Brain microvascular endothelial cell (primary cell): ENCODE results near the gene PCBP3.

Source experiments
- DNase-seq: peaks from one replicate; pipeline ENCODE4 v3.0.0-alpha.2; 2020
- H3K27ac ChIP-seq: fragments of 250-450 bp; sonication (Bioruptor Pico); 2 replicates; pipeline ENCODE4 v1.5.1; 2020; ENCODE audit warnings: mild to moderate bottlenecking, moderate library complexity
- H3K27me3 ChIP-seq: fragments of 250-450 bp; sonication (Bioruptor Pico); replicated peaks from 2 replicates; pipeline ENCODE4 v1.5.1; 2020; ENCODE audit warnings: mild to moderate bottlenecking
- H3K36me3 ChIP-seq: fragments of 250-450 bp; sonication (Bioruptor Pico); replicated peaks from 2 replicates; pipeline ENCODE4 v1.5.1; 2020; ENCODE audit warnings: mild to moderate bottlenecking
- H3K4me3 ChIP-seq: 2 replicates; pipeline ENCODE4 v1.5.1; 2011; ENCODE audit warnings: low read depth, mild to moderate bottlenecking, control low read depth, low read length, moderate library complexity
- in situ Hi-C: cut with HindIII; loops from 2 replicates; pipeline ENCODE4 v1.10.0; 2017; ENCODE audit warnings: low sequenced_read_pairs, low pct_ligation_motif_present
- TF ChIP-seq, protein P1 (sequence below): IDR thresholded peaks from 2 replicates; pipeline ENCODE4 v1.5.1; 2011; ENCODE audit warnings: low read depth, mild to moderate bottlenecking, moderate library complexity, low read length, control low read depth, inconsistent platforms; ENCODE audit errors: missing control alignments

Gene PCBP3

DNA sequence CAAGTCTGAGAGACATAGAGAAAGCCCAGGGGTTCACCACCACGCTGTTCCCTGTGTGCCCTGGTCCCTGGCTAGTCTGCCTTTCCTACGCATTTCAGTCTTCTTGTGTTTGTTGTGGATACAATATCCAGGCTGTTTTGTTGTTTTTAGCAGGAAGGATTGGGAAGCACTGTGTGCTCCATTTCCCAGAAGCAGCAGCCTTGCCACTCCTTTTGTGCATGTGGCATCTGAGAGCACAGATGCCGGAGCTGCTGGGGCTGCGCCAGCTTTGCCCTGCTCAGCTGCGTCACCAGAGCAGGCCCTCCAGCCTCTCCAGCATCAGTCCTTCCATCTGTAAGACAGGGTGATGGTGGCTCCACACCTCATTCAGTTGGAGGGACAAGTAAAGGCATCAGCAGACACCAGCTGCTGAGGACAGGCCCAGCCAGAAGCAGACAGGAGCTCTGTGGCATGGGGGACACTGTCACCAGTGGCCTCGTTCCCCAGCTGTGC is 243.6 kb downstream of the PCBP3 start:
- DNase-seq, result peak; percentile 46
- Histone ChIP-seq H3K36me3 (no peaks in the 10 kb centered on the region), H3K27ac (no peak overlapping the region), H3K4me3 (no peak overlapping the region), H3K27me3 (no peaks in the 10 kb centered on the region)
- TF ChIP-seq, protein P1, sequence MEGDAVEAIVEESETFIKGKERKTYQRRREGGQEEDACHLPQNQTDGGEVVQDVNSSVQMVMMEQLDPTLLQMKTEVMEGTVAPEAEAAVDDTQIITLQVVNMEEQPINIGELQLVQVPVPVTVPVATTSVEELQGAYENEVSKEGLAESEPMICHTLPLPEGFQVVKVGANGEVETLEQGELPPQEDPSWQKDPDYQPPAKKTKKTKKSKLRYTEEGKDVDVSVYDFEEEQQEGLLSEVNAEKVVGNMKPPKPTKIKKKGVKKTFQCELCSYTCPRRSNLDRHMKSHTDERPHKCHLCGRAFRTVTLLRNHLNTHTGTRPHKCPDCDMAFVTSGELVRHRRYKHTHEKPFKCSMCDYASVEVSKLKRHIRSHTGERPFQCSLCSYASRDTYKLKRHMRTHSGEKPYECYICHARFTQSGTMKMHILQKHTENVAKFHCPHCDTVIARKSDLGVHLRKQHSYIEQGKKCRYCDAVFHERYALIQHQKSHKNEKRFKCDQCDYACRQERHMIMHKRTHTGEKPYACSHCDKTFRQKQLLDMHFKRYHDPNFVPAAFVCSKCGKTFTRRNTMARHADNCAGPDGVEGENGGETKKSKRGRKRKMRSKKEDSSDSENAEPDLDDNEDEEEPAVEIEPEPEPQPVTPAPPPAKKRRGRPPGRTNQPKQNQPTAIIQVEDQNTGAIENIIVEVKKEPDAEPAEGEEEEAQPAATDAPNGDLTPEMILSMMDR, result no peak
- in situ Hi-C loops, result no loop called here

DNA sequence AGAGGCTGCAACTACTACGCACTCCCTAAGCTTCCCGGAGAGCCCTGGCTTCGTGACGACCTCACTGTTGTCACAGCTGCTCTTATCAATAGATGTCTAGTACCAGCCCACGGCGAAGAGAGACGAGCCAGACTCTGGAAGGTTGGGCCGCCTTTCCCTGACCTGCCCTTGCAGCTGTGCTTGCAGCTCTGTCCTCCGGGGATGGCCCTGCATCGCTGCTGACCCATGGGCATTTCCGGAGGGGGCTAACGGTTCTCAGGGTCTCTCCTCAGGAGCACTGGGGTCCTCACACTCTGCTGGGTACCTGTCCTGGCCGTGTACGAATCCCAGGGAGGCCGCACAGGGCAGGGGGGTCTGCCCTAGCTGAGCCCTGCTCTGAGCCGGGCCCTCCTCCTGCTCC is 244.3 kb downstream of the PCBP3 start:
- in situ Hi-C loops, result no loop called here
- TF ChIP-seq, protein P1, result no peak

DNA sequence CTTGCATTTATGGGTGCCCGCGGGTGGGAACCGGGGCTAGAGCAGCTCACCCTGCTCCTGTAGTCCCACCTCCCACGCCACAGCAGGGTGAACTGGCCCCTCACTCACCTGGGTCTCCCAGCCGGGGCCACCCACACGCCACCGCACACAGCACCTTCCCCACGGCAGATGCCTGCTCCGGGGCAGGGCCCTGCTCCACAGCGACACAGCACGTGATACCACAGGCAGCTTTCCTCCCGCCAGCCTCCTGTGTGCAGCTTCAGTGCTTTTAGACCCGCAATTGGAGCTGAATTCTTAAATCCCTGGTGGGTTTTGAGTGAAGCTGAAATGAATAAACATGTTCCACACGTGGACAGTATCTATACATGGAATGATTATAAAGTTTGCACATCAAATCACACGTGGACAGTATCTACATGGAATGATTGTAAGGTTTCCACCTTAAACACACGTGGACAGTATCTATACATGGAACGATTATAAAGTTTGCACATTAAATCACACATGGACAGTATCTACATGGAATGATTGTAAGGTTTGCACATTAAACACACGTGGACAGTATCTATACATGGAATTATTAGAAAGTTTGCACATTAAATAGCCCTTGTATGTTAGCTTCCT is 245.0 kb downstream of the PCBP3 start:
- Histone ChIP-seq H3K4me3 (no peak overlapping the region), H3K36me3 (no peaks in the 10 kb centered on the region), H3K27me3 (no peaks in the 10 kb centered on the region), H3K27ac (no peak overlapping the region)
- TF ChIP-seq, protein P1, result no peak
- DNase-seq, result no peak
- in situ Hi-C loops, result no loop called here

More for the DNA sequence above, 244.3 kb downstream of the PCBP3 start:
- H3K36me3 ChIP-seq, result no peaks in the 10 kb centered on the region
- no peak overlapping the region for H3K27ac ChIP-seq
- no peak for DNase-seq
- H3K27me3 ChIP-seq, result no peaks in the 10 kb centered on the region
- H3K4me3 ChIP-seq, result no peak overlapping the region

DNA sequence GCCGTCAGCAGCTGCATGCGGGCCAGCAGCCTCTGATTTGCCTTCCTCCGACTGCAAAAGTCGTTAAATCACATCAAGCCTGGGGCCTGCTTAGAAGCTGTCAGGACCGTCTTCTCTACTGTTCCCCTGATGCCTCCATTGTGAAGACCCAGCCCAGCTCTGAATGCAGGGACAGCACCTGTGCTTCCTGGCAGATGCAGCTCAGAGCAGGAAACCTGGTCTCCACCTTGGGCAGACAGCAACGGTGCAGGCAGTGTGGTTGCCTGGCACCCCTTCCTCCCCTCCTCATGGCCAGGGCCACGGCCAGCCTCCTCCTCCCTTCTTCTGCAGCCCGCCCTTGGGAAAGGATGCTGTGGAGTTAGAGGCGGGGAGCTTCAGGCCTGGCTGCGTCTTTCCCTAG is 245.7 kb downstream of the PCBP3 start:
- Histone ChIP-seq H3K4me3 (no peak overlapping the region), H3K36me3 (no peaks in the 10 kb centered on the region), H3K27me3 (no peaks in the 10 kb centered on the region), H3K27ac (no peak overlapping the region)
- in situ Hi-C loops, result no loop called here
- no peak for DNase-seq
- TF ChIP-seq, protein P1, result no peak

DNA sequence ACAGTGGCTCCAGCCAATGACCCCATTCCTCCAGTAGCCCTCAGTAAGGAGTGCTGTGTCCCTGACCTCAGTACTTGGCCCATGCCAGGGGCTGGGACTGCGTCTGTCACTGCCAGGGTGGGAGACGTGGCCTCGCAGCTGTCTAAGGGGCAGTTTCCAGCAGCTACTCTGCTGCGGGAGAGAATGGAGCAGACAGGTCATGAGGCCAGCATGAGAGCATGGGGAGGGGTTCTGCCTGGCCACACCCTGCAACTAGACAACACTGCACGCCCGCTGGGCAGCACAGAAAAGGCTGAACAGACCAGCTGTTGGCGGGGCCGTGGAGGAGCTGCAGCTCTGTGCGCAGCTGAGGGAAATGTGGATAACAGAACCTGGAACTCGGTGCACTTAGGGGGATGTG is 246.4 kb downstream of the PCBP3 start:
- H3K36me3 ChIP-seq, result no peaks in the 10 kb centered on the region
- in situ Hi-C loops, result no loop called here
- no peaks in the 10 kb centered on the region for H3K27me3 ChIP-seq
- TF ChIP-seq, protein P1, result no peak
- H3K4me3 ChIP-seq, result no peak overlapping the region
- no peak for DNase-seq
- no peak overlapping the region for H3K27ac ChIP-seq

DNA sequence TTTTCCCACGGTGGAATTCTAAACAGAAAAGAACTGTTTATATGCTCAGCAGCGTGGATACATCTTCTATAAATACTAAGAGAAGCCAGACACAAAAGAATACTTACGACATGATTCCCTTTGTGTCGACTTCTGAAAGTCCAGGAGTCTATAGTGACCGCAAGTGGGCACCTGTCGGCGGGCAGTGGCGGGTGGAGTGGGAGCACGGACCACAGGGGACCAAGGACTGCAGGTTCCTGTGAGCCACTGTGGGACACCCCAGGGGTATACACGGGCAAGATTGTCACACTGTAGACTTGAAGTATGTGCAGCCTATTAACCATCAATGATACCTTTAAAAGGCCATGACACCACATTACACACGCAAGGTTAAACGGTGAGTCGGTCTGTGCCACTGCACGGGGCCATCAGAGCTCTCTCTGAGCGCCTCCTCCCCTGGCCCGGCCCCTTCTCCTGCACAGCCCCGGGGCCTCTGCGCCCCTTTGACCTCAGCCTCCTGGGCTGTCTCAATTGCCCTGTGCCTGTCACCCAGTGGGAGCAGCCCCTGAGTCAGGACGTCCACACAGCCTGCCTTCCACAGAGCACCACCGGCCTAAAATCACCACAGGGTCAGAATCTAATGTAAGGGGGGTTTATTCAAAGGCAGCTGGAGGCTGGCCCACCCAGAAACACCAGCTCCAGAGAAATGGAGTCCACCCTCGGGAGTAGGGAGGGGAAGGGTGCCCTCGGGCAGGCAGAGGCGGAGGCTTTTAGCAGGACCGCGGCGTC is 248.0 kb downstream of the PCBP3 start:
- no peak overlapping the region for H3K27ac ChIP-seq
- DNase-seq, result no peak
- TF ChIP-seq, protein P1, result no peak
- no peaks in the 10 kb centered on the region for H3K27me3 ChIP-seq
- in situ Hi-C loops, result no loop called here
- no peak overlapping the region for H3K4me3 ChIP-seq
- no peaks in the 10 kb centered on the region for H3K36me3 ChIP-seq
